Measurements from ENCODE around the gene HIVEP1.

HIVEP1 gene

GRCh38 chr6:12032783-12033573, 20.9 kb downstream of the HIVEP1 start:
- no peak overlapping the region for H3K27ac ChIP-seq (ENCODE audit: low read length)

DNA sequence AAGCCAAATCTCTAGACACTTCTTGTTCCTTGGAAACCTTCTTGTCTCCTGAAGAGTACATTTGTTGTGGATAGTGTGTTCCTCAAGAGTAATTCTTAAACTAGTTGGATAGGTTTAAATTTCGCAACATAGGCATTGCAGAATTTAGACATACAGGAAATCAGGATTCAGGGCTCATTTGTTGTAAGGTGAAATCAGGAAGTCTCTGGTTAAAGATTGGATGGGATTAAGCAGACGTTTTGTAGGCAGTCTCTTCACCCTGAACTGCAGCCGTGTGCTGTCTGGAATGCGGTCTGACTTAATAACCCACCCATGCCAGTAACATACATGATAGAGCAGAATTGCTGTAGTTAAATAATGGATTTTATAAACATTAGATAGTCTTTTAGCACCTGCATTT, 21.7 kb downstream of the HIVEP1 start:
- Histone ChIP-seq H3K27ac (ENCODE audit: low read length) (no peak overlapping the region), H3K4me3 (ENCODE audit: low read length in 2 of 2) (no peak overlapping the region), H3K9me3 (ENCODE audit: control insufficient read depth in 2 of 2, low read length in 2 of 2) (no peaks in the 10 kb centered on the region), H3K27me3 (ENCODE audit: control insufficient read depth in 1 of 2, insufficient read depth in 2 of 2, low read length in 2 of 2) (no peaks in the 10 kb centered on the region), H3K4me1 (ENCODE audit: control insufficient read depth, insufficient read depth, low read length) (no peaks in the 10 kb centered on the region), H3K9ac (ENCODE audit: low read length in 2 of 2) (no peak overlapping the region), H3K36me3 (ENCODE audit: control insufficient read depth in 2 of 2, insufficient read depth in 2 of 2, low read length in 2 of 2) (no peaks in the 10 kb centered on the region)

More at GRCh38 chr6:12032783-12033573, 20.9 kb downstream of the HIVEP1 start:
- no peak overlapping the region for H3K9ac ChIP-seq (ENCODE audit: low read length in 2 of 2)
- H3K9me3 ChIP-seq (ENCODE audit: control insufficient read depth in 2 of 2, low read length in 2 of 2), result no peaks in the 10 kb centered on the region
- no peaks in the 10 kb centered on the region for H3K27me3 ChIP-seq (ENCODE audit: control insufficient read depth in 1 of 2, insufficient read depth in 2 of 2, low read length in 2 of 2)
- H3K4me3 ChIP-seq (ENCODE audit: low read length in 2 of 2), result no peak overlapping the region
- H3K4me1 ChIP-seq (ENCODE audit: control insufficient read depth, insufficient read depth, low read length), result no peaks in the 10 kb centered on the region
- no peaks in the 10 kb centered on the region for H3K36me3 ChIP-seq (ENCODE audit: control insufficient read depth in 2 of 2, insufficient read depth in 2 of 2, low read length in 2 of 2)

DNA sequence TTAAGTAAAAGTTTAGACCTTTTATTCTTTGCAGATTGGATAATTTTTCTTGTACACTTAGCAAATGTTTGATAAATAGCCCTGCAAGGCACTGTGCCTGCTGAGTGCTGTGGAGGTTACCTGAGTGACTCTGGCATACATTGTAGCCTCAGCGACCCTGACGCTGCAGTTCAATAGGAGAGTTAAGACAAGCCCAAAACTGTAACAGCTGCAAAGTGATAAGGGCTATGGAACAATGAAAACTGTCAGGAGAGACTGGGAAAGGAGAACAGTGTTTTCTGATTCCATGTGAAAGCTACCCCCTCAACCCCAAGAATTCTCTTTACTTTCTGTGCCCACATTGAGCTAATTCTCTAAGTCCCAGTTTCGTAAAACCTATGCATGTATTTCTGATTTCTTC, 22.2 kb downstream of the HIVEP1 start:
- Histone ChIP-seq H3K27me3 (ENCODE audit: control insufficient read depth in 1 of 2, insufficient read depth in 2 of 2, low read length in 2 of 2) (no peaks in the 10 kb centered on the region), H3K4me1 (ENCODE audit: control insufficient read depth, insufficient read depth, low read length) (no peaks in the 10 kb centered on the region), H3K4me3 (ENCODE audit: low read length in 2 of 2) (no peak overlapping the region), H3K27ac (ENCODE audit: low read length) (no peak overlapping the region), H3K9ac (ENCODE audit: low read length in 2 of 2) (no peak overlapping the region), H3K9me3 (ENCODE audit: control insufficient read depth in 2 of 2, low read length in 2 of 2) (no peaks in the 10 kb centered on the region), H3K36me3 (ENCODE audit: control insufficient read depth in 2 of 2, insufficient read depth in 2 of 2, low read length in 2 of 2) (no peaks in the 10 kb centered on the region)

- Histone ChIP-seq H3K9me3 (ENCODE audit: control insufficient read depth in 2 of 2, low read length in 2 of 2) (no peaks in the 10 kb centered on the region), H3K9ac (ENCODE audit: low read length in 2 of 2) (no peak overlapping the region)
Observed at GRCh38 chr6:12034837-12035236, 22.7 kb downstream of the HIVEP1 start.

DNA sequence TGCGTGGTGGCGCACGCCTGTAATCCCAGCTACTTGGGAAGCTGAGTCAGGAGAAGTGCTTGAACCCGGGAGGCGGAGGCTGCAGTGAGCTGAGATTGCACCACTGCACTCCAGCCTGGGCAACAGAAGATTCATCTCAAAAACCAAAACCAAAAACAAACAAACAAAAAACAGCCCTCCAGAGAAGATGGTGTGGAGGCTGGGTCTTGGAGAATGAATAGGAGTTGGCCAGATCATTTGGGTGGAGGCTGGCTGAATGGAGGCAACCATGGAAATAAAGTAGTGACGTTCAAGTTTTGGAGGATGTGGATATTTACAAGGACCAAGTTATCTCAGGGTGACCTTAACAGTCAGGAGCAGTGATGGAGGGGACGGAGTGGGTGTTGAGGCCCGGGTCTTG, 24.7 kb downstream of the HIVEP1 start:
- no peak overlapping the region for H3K9ac ChIP-seq (ENCODE audit: low read length in 2 of 2)
- no peaks in the 10 kb centered on the region for H3K27me3 ChIP-seq (ENCODE audit: control insufficient read depth in 1 of 2, insufficient read depth in 2 of 2, low read length in 2 of 2)
- H3K9me3 ChIP-seq (ENCODE audit: control insufficient read depth in 2 of 2, low read length in 2 of 2), result no peaks in the 10 kb centered on the region
- no peaks in the 10 kb centered on the region for H3K36me3 ChIP-seq (ENCODE audit: control insufficient read depth in 2 of 2, insufficient read depth in 2 of 2, low read length in 2 of 2)
- no peak overlapping the region for H3K27ac ChIP-seq (ENCODE audit: low read length)
- H3K4me1 ChIP-seq (ENCODE audit: control insufficient read depth, insufficient read depth, low read length), result no peaks in the 10 kb centered on the region
- H3K4me3 ChIP-seq (ENCODE audit: low read length in 2 of 2), result no peak overlapping the region

More at GRCh38 chr6:12034837-12035236, 22.7 kb downstream of the HIVEP1 start:
- no peaks in the 10 kb centered on the region for H3K27me3 ChIP-seq (ENCODE audit: control insufficient read depth in 1 of 2, insufficient read depth in 2 of 2, low read length in 2 of 2)
- no peak overlapping the region for H3K4me3 ChIP-seq (ENCODE audit: low read length in 2 of 2)
- H3K4me1 ChIP-seq (ENCODE audit: control insufficient read depth, insufficient read depth, low read length), result no peaks in the 10 kb centered on the region
- H3K27ac ChIP-seq (ENCODE audit: low read length), result no peak overlapping the region
- H3K36me3 ChIP-seq (ENCODE audit: control insufficient read depth in 2 of 2, insufficient read depth in 2 of 2, low read length in 2 of 2), result no peaks in the 10 kb centered on the region

GRCh38 chr6:12037798-12038197, 25.7 kb downstream of the HIVEP1 start:
- H3K9me3 ChIP-seq (ENCODE audit: control insufficient read depth in 2 of 2, low read length in 2 of 2), result no peaks in the 10 kb centered on the region
- no peak overlapping the region for H3K9ac ChIP-seq (ENCODE audit: low read length in 2 of 2)
- no peak overlapping the region for H3K27ac ChIP-seq (ENCODE audit: low read length)
- no peaks in the 10 kb centered on the region for H3K36me3 ChIP-seq (ENCODE audit: control insufficient read depth in 2 of 2, insufficient read depth in 2 of 2, low read length in 2 of 2)
- H3K27me3 ChIP-seq (ENCODE audit: control insufficient read depth in 1 of 2, insufficient read depth in 2 of 2, low read length in 2 of 2), result no peaks in the 10 kb centered on the region
- H3K4me3 ChIP-seq (ENCODE audit: low read length in 2 of 2), result no peak overlapping the region
- H3K4me1 ChIP-seq (ENCODE audit: control insufficient read depth, insufficient read depth, low read length), result no peaks in the 10 kb centered on the region

GRCh38 chr6:12039540-12040459, 27.7 kb downstream of the HIVEP1 start:
- Histone ChIP-seq H3K4me3 (ENCODE audit: low read length in 2 of 2) (no peak overlapping the region), H3K27me3 (ENCODE audit: control insufficient read depth in 1 of 2, insufficient read depth in 2 of 2, low read length in 2 of 2) (no peaks in the 10 kb centered on the region), H3K27ac (ENCODE audit: low read length) (no peak overlapping the region), H3K9ac (ENCODE audit: low read length in 2 of 2) (no peak overlapping the region), H3K4me1 (ENCODE audit: control insufficient read depth, insufficient read depth, low read length) (peaks cover 4% of the 10 kb centered on the region), H3K9me3 (ENCODE audit: control insufficient read depth in 2 of 2, low read length in 2 of 2) (no peaks in the 10 kb centered on the region), H3K36me3 (ENCODE audit: control insufficient read depth in 2 of 2, insufficient read depth in 2 of 2, low read length in 2 of 2) (no peaks in the 10 kb centered on the region)

GRCh38 chr6:12047304-12047703, 35.2 kb downstream of the HIVEP1 start:
- H3K27ac ChIP-seq (ENCODE audit: low read length), result no peak overlapping the region
- H3K9ac ChIP-seq (ENCODE audit: low read length in 2 of 2), result no peak overlapping the region
- H3K36me3 ChIP-seq (ENCODE audit: control insufficient read depth in 2 of 2, insufficient read depth in 2 of 2, low read length in 2 of 2), result no peaks in the 10 kb centered on the region
- H3K4me1 ChIP-seq (ENCODE audit: control insufficient read depth, insufficient read depth, low read length), result peaks cover 9% of the 10 kb centered on the region
- H3K4me3 ChIP-seq (ENCODE audit: low read length in 2 of 2), result no peak overlapping the region
- H3K9me3 ChIP-seq (ENCODE audit: control insufficient read depth in 2 of 2, low read length in 2 of 2), result no peaks in the 10 kb centered on the region
- H3K27me3 ChIP-seq (ENCODE audit: control insufficient read depth in 1 of 2, insufficient read depth in 2 of 2, low read length in 2 of 2), result no peaks in the 10 kb centered on the region

DNA sequence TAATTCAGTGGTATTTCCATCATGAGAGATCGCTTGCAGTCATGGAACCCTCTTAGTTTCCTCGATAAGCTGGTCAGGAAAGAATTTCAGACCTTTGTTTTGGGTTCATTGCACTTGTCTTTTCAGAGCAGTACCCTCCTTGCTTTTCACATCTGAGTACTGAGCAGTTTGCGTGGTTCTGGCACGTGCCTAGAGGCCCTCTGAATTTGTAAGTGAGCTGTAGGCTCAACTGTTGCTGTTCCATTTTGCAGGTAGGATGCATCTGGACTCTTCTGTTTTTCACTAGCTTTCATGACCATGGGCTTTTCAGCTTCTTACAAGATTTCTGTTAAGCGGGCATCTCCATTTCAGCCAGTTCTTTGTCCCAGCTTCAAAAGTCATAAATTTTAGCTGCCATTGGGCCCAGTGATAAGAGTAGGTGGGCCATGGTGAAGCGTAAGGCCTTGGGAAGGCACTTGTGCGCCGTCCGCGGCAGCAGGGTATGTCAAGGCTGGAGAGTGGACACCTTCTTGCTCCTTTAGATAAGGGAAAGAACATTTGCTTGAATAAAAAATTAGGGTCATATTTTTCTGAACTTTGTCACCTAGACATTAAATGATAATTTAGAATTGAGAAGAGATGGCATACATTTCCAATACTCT, 35.8 kb downstream of the HIVEP1 start:
- no peaks in the 10 kb centered on the region for H3K27me3 ChIP-seq (ENCODE audit: control insufficient read depth in 1 of 2, insufficient read depth in 2 of 2, low read length in 2 of 2)
- H3K4me3 ChIP-seq (ENCODE audit: low read length in 2 of 2), result no peak overlapping the region
- H3K9me3 ChIP-seq (ENCODE audit: control insufficient read depth in 2 of 2, low read length in 2 of 2), result no peaks in the 10 kb centered on the region
- peaks cover 9% of the 10 kb centered on the region for H3K4me1 ChIP-seq (ENCODE audit: control insufficient read depth, insufficient read depth, low read length)
- H3K36me3 ChIP-seq (ENCODE audit: control insufficient read depth in 2 of 2, insufficient read depth in 2 of 2, low read length in 2 of 2), result no peaks in the 10 kb centered on the region
- H3K27ac ChIP-seq (ENCODE audit: low read length), result no peak overlapping the region
- no peak overlapping the region for H3K9ac ChIP-seq (ENCODE audit: low read length in 2 of 2)

GRCh38 chr6:12048609-12049008, 36.5 kb downstream of the HIVEP1 start:
- Histone ChIP-seq H3K27ac (ENCODE audit: low read length) (no peak overlapping the region), H3K4me1 (ENCODE audit: control insufficient read depth, insufficient read depth, low read length) (peaks cover 9% of the 10 kb centered on the region), H3K36me3 (ENCODE audit: control insufficient read depth in 2 of 2, insufficient read depth in 2 of 2, low read length in 2 of 2) (no peaks in the 10 kb centered on the region), H3K9ac (ENCODE audit: low read length in 2 of 2) (no peak overlapping the region), H3K4me3 (ENCODE audit: low read length in 2 of 2) (no peak overlapping the region), H3K27me3 (ENCODE audit: control insufficient read depth in 1 of 2, insufficient read depth in 2 of 2, low read length in 2 of 2) (no peaks in the 10 kb centered on the region), H3K9me3 (ENCODE audit: control insufficient read depth in 2 of 2, low read length in 2 of 2) (no peaks in the 10 kb centered on the region)

Data from stomach smooth muscle (tissue), 2 donors.